GM12878 (cell line): ENCODE data around the gene ARPC5L. TPM values are rescaled to one million over a fixed set of nuclear protein-coding genes. Genes with fewer than 3 reads are reported as not detected.

Source experiments
- ATAC-seq: fragments of 200-7000 bp; cut with Tn5 transposase; 3 replicates; pipeline ENCODE4 v1.9.1; 2020; ENCODE audit warnings: mild to moderate bottlenecking, moderate library complexity
- BruUV-seq: library from RNA; stranded (reverse); fragments of 400-500 nt; replicated peaks from 2 replicates; lab custom pipeline; 2021; lab: Mats Ljungman, UMichigan
- CTCF ChIA-PET: fragments of 300-600 bp; sonication (Branson Sonifier 250); formaldehyde crosslinking; extraction: SDS; loops from one replicate; lab custom pipeline; 2021; ENCODE audit warnings: inconsistent platforms; lab: Yijun Ruan, JAX
- POLR2A ChIA-PET: fragments of 350-600 bp; formaldehyde crosslinking; extraction: SDS; loops from one replicate; lab custom pipeline; 2021; ENCODE audit warnings: inconsistent platforms; lab: Charles Lee
- RAD21 ChIA-PET: fragments of 300-600 bp; sonication (Branson Sonifier 250); formaldehyde crosslinking; loops from one replicate; lab custom pipeline; 2023; ENCODE audit warnings: antibody characterized with exemption; ENCODE audit not compliant: unreplicated experiment; lab: Charles Lee
- SMC1A ChIA-PET: fragments of 300-600 bp; sonication (Branson Sonifier 250); formaldehyde crosslinking; loops from one replicate; lab custom pipeline; 2023; ENCODE audit not compliant: unreplicated experiment, uncharacterized antibody; lab: Charles Lee
- DNase-seq: peaks from one replicate; pipeline ENCODE4 v3.0.0-alpha.2; 2011; ENCODE audit warnings: low read depth, low spot score
- FAIRE-seq: peaks from 3 replicates; lab custom pipeline; 2011; peaks lifted over from hg19 to GRCh38; lab: Jason Lieb, UNC
- H2AFZ ChIP-seq: 2 replicates; pipeline ENCODE4 v1.6.0; 2011; ENCODE audit warnings: low read depth, low read length, control low read depth; ENCODE audit not compliant: control insufficient read depth
- H3K27ac ChIP-seq: 2 replicates; pipeline ENCODE4 v1.5.1; 2011; ENCODE audit warnings: control low read depth; ENCODE audit not compliant: control insufficient read depth, insufficient read depth
- H3K27me3 ChIP-seq, 2 experiments: replicated peaks in 1 of 2; 2 replicates each; pipeline versions ENCODE4 v1.6.0 to v1.6.1; 2011; ENCODE audit warnings: low read length in 1 of 2; ENCODE audit not compliant: control insufficient read depth in 2 of 2, insufficient read depth in 2 of 2
- H3K36me3 ChIP-seq, 2 experiments: 2 replicates each; pipeline ENCODE4 v1.5.1; 2011; ENCODE audit warnings: low read length in 1 of 2; ENCODE audit not compliant: control insufficient read depth in 2 of 2, insufficient read depth in 2 of 2
- H3K4me1 ChIP-seq: 2 replicates; pipeline ENCODE4 v1.6.1; 2011; ENCODE audit warnings: mild to moderate bottlenecking, low read length, moderate library complexity, mixed read lengths; ENCODE audit not compliant: control insufficient read depth, insufficient read depth
- H3K4me2 ChIP-seq: 2 replicates; pipeline ENCODE4 v1.6.0; 2011; ENCODE audit warnings: control low read depth; ENCODE audit not compliant: control insufficient read depth, insufficient read depth
- H3K4me3 ChIP-seq: fragments of 200-600 bp; sonication (generic); 2 replicates; pipeline ENCODE4 v1.5.1; 2016
- H3K79me2 ChIP-seq: 2 replicates; pipeline ENCODE4 v1.6.0; 2011; ENCODE audit warnings: low read length; ENCODE audit not compliant: control insufficient read depth, insufficient read depth
- H3K9ac ChIP-seq: 2 replicates; pipeline ENCODE4 v1.8.0; 2011; ENCODE audit warnings: low read length, control low read depth, mixed read lengths; ENCODE audit not compliant: control insufficient read depth, insufficient read depth
- H3K9me3 ChIP-seq: replicated peaks from 3 replicates; pipeline ENCODE4 v1.5.1; 2011; ENCODE audit warnings: mild to moderate bottlenecking, low read length; ENCODE audit not compliant: control insufficient read depth, insufficient read depth
- H4K20me1 ChIP-seq: 2 replicates; pipeline ENCODE4 v1.6.0; 2011; ENCODE audit not compliant: control insufficient read depth, insufficient read depth
- ATF7 ChIP-seq: fragments of 450-650 bp; IDR thresholded peaks from 2 replicates; pipeline ENCODE4 v1.6.1; 2016; ENCODE audit warnings: low read depth, mild to moderate bottlenecking
- ESRRA ChIP-seq: IDR thresholded peaks from 2 replicates; pipeline ENCODE4 v1.6.1; 2012; ENCODE audit warnings: mild to moderate bottlenecking, low read length, improper control_type of control experiment
- EZH2 ChIP-seq: IDR thresholded peaks from 2 replicates; pipeline ENCODE4 v1.6.1; 2012; ENCODE audit warnings: low read depth, mild to moderate bottlenecking, control low read depth, inconsistent platforms, low read length, borderline replicate concordance; ENCODE audit not compliant: control insufficient read depth
- GATAD2B ChIP-seq: fragments of 450-650 bp; conservative IDR thresholded peaks from 2 replicates; pipeline ENCODE4 v1.6.1; 2017; ENCODE audit warnings: low read depth, mild to moderate bottlenecking, moderate library complexity
- HDGF ChIP-seq: fragments of 450-650 bp; IDR thresholded peaks from 2 replicates; pipeline ENCODE4 v1.6.1; 2016; ENCODE audit warnings: antibody characterized with exemption
- JUNB ChIP-seq: IDR thresholded peaks from 2 replicates; pipeline ENCODE4 v1.6.1; 2016; ENCODE audit warnings: antibody characterized with exemption, mild to moderate bottlenecking
- NR2C1 ChIP-seq: fragments of 450-650 bp; IDR thresholded peaks from 2 replicates; pipeline ENCODE4 v1.6.1; 2017; ENCODE audit warnings: antibody characterized with exemption, mild to moderate bottlenecking, moderate library complexity
- POLR2A ChIP-seq: IDR thresholded peaks from 2 replicates; pipeline ENCODE4 v1.6.1; 2011; ENCODE audit warnings: low read depth, mild to moderate bottlenecking, low read length
- RELA ChIP-seq: fragments of 450-650 bp; IDR thresholded peaks from 2 replicates; pipeline ENCODE4 v1.8.0; 2014; ENCODE audit warnings: borderline replicate concordance; ENCODE audit not compliant: partially characterized antibody
- SMC3 ChIP-seq: IDR thresholded peaks from 2 replicates; pipeline ENCODE4 v1.6.1; 2011; ENCODE audit warnings: low read length, improper control_type of control experiment, borderline replicate concordance
- TAF1 ChIP-seq: IDR thresholded peaks from 2 replicates; pipeline ENCODE4 v1.6.1; 2011; ENCODE audit warnings: mild to moderate bottlenecking, low read depth, low read length, borderline replicate concordance
- TARDBP ChIP-seq: IDR thresholded peaks from 2 replicates; pipeline ENCODE4 v1.6.1; 2016; ENCODE audit warnings: borderline replicate concordance
- TBL1XR1 ChIP-seq: IDR thresholded peaks from 2 replicates; pipeline ENCODE4 v1.6.1; 2012; ENCODE audit warnings: low read depth, low read length, improper control_type of control experiment
- YY1 ChIP-seq: IDR thresholded peaks from 2 replicates; pipeline ENCODE4 v1.6.1; 2011; ENCODE audit warnings: low read depth, mild to moderate bottlenecking, low read length
- ZBED1 ChIP-seq: IDR thresholded peaks from 2 replicates; pipeline ENCODE4 v1.6.1; 2016; ENCODE audit warnings: borderline replicate concordance
- ZZZ3 ChIP-seq: IDR thresholded peaks from 2 replicates; pipeline ENCODE4 v1.6.1; 2011; ENCODE audit warnings: low read depth; ENCODE audit not compliant: control insufficient read depth, insufficient read length
- WGBS: methylation state at CpG from one replicate; pipeline ENCODE4 v1.1.6; 2016; ENCODE audit warnings: low lambda C conversion rate; ENCODE audit not compliant: insufficient replicate concordance, insufficient coverage; ENCODE audit errors: missing lambda C conversion rate; 5-methylcytosine and 5-hydroxymethylcytosine counted together
- in situ Hi-C: fragments of 300-500 bp; cut with MboI; formaldehyde crosslinking; loops from 9 replicates; pipeline ENCODE4 v1.14.3; 2018; ENCODE audit warnings: mixed read lengths
- intact Hi-C: fragments of 100-400 bp; cut with micrococcal nuclease; formaldehyde crosslinking; loops from one replicate; pipeline ENCODE4 v1.14.2; 2022; ENCODE audit not compliant: unreplicated experiment
- polyA plus RNA-seq, 11 experiments: library from polyadenylated mRNA; depleted of rRNA in 4 of 11; unstranded in 6 of 11; stranded (reverse) in 5 of 11; fragments of >200 nt; fragmentation: Nextera tagmentation in 4 of 11; fragmentation: Illumina TruSeq in 1 of 11; extraction: Ambion mirVana in 4 of 11; extraction: Trizol in 1 of 11; gene quantifications; 1 replicate in 1 of 11; 2 replicates in 10 of 11; pipeline versions ENCODE4 v1.2.1 to v1.2.3, GENCODE V29; 2011 to 2016; ENCODE audit warnings: inconsistent platforms in 2 of 11, missing spikeins in 2 of 11, low read depth in 1 of 11
- total RNA-seq, 4 experiments: library from RNA; depleted of rRNA in 3 of 4; stranded (reverse); fragments of >200 nt in 3 of 4; fragmentation: Illumina TruSeq in 1 of 4; extraction: Trizol in 1 of 4; gene quantifications; 2 replicates each; pipeline versions ENCODE4 v1.2.1 to v1.2.3, GENCODE V29; 2013 to 2021
- TF ChIP-seq, protein P1 (sequence below): fragments of 150-350 bp; IDR thresholded peaks from 2 replicates; pipeline ENCODE4 v1.6.1; 2014; ENCODE audit warnings: mild to moderate bottlenecking, low read depth, low read length
- TF ChIP-seq, protein P2 (sequence below): IDR thresholded peaks from 2 replicates; pipeline ENCODE4 v1.6.1; 2011; ENCODE audit warnings: low read depth, low read length, improper control_type of control experiment, borderline replicate concordance
- TF ChIP-seq, protein P3 (sequence below): IDR thresholded peaks from 2 replicates; pipeline ENCODE4 v1.6.1; 2011; ENCODE audit warnings: borderline replicate concordance, low read depth, mild to moderate bottlenecking, moderate library complexity, mixed read lengths, low read length; ENCODE audit not compliant: insufficient read depth; ENCODE audit errors: extremely low read length

Gene ARPC5L
- total and polyA plus RNA-seq, 10 of the 15 experiments (the other 5 are each of a cell fraction or from before 2014, with no cell fraction given) = 42.3 to 207 (median 104) TPM

DNA sequence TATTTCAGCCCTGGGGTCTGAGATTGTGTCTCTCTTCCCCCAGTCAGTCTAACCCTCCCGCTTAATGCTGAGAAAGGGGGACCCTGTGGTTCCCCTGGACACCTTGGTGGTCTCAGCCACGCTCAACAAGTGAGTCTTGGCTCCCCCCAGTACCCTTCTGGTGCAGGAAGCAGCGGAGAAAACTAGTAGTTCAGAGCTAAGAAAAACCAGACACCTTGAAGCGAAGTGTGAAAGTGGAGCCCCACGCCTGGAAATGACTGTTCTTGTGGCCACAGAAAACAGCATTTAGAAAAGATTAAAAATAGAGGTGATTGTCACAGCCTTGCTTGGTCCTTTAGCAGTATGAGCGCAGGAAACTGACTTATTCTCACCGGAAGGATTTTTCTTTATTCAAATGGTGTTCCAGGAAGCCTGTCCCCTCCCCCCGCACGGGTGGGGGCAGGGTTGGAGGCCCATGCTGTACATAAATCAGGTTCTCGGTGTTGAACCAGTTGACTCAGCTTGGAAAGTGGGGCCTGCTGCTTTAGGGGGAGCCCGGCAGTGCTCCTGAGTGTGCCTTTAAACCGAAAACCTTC, 8.1 kb downstream of the ARPC5L start:
- Histone ChIP-seq H4K20me1 (peaks cover 5% of the 10 kb centered on the region), H3K4me1 (peaks cover 19% of the 10 kb centered on the region), H3K4me2 (peak overlapping the region; percentile 74), H3K9me3 (no peaks in the 10 kb centered on the region), H3K27ac (peak overlapping the region; percentile 94), H2AFZ (no peak overlapping the region), H3K9ac (peak overlapping the region; percentile 98), H3K4me3 (peak overlapping the region; percentile 94), H3K79me2 (peaks cover 80% of the 10 kb centered on the region), H3K36me3 (peaks cover 11 to 15% of the 10 kb centered on the region in 2 experiments), H3K27me3 (no peaks in the 10 kb centered on the region)
- TSS peak; percentile 65 for BruUV-seq
- FAIRE-seq (peak; percentile 62), DNase-seq (peak; percentile 61), ATAC-seq (peak; percentile 52)
- in situ Hi-C loops = loop anchor here (25.0 kb wide), 1 partner anchor 1958 kb away; the partner anchor contains the start of genes RC3H2 and ZBTB6
- intact Hi-C loops = loop anchor here (2.0 to 10.0 kb wide), 4 partner anchors 71 to 765 kb away; partner anchors contain the start of genes GOLGA1 and SCAI
- RAD21 ChIA-PET = interaction anchor here (0.9 to 2.3 kb wide), 5 partner anchors 9 to 248 kb away, joined by 3 to 5 read pairs (median 4); partner anchors contain the start of gene GOLGA1
- POLR2A ChIA-PET = interaction anchor here (0.8 to 5.8 kb wide), 9 partner anchors 8 to 371 kb away, joined by 3 to 92 read pairs (median 3); partner anchors contain the start of genes ARPC5L, GOLGA1, HSPA5 and RPL35
- CTCF ChIA-PET = interaction anchor here (0.6 to 4.7 kb wide), 6 partner anchors 8 to 98 kb away, joined by 3 to 31 read pairs (median 4); partner anchors contain the start of genes ARPC5L, RPL35 and WDR38
- WGBS = 2% methylated on average over 12 of the region's 12 CpGs
- SMC1A ChIA-PET = interaction anchor here (0.6 to 4.1 kb wide), 3 partner anchors 9 to 264 kb away, joined by 3 to 37 read pairs (median 3); partner anchors contain the start of genes ARPC5L and RPL35
- TF ChIP-seq RELA (no peak), ESRRA (no peak), GATAD2B (0 out of 2 replicates have a peak, but pooled peaks have one; percentile 28), SMC3 (no peak), TAF1 (peak; percentile 73), HDGF (no peak), TBL1XR1 (peak; percentile 95), NR2C1 (peak; percentile 62; the same call in 1 of the 2 replicates), YY1 (peak; percentile 42; the same call in 1 of the 2 replicates), JUNB (peak; percentile 79), ZBED1 (peak; percentile 86; the same call in 1 of the 2 replicates), POLR2A (peak; percentile 77), TARDBP (no peak), ATF7 (peak; percentile 46; the same call in 1 of the 2 replicates), EZH2 (no peak), ZZZ3 (no peak)
- TF ChIP-seq, protein P1, sequence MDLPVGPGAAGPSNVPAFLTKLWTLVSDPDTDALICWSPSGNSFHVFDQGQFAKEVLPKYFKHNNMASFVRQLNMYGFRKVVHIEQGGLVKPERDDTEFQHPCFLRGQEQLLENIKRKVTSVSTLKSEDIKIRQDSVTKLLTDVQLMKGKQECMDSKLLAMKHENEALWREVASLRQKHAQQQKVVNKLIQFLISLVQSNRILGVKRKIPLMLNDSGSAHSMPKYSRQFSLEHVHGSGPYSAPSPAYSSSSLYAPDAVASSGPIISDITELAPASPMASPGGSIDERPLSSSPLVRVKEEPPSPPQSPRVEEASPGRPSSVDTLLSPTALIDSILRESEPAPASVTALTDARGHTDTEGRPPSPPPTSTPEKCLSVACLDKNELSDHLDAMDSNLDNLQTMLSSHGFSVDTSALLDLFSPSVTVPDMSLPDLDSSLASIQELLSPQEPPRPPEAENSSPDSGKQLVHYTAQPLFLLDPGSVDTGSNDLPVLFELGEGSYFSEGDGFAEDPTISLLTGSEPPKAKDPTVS = no peak
- TF ChIP-seq, protein P2, sequence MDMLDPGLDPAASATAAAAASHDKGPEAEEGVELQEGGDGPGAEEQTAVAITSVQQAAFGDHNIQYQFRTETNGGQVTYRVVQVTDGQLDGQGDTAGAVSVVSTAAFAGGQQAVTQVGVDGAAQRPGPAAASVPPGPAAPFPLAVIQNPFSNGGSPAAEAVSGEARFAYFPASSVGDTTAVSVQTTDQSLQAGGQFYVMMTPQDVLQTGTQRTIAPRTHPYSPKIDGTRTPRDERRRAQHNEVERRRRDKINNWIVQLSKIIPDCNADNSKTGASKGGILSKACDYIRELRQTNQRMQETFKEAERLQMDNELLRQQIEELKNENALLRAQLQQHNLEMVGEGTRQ = no peak
- TF ChIP-seq, protein P3, sequence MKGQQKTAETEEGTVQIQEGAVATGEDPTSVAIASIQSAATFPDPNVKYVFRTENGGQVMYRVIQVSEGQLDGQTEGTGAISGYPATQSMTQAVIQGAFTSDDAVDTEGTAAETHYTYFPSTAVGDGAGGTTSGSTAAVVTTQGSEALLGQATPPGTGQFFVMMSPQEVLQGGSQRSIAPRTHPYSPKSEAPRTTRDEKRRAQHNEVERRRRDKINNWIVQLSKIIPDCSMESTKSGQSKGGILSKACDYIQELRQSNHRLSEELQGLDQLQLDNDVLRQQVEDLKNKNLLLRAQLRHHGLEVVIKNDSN = no peak
